ENCODE results near the gene CLIC1. TPM values are rescaled to one million over a fixed set of nuclear protein-coding genes. Genes with fewer than 3 reads are reported as not detected.

CLIC1 gene
- 422 TPM for polyA plus RNA-seq (2013, experiment 1 of 2; ENCODE audit: insufficient read length)
- 411 TPM for polyA plus RNA-seq (2013, experiment 2 of 2; ENCODE audit: insufficient read length)

DNA sequence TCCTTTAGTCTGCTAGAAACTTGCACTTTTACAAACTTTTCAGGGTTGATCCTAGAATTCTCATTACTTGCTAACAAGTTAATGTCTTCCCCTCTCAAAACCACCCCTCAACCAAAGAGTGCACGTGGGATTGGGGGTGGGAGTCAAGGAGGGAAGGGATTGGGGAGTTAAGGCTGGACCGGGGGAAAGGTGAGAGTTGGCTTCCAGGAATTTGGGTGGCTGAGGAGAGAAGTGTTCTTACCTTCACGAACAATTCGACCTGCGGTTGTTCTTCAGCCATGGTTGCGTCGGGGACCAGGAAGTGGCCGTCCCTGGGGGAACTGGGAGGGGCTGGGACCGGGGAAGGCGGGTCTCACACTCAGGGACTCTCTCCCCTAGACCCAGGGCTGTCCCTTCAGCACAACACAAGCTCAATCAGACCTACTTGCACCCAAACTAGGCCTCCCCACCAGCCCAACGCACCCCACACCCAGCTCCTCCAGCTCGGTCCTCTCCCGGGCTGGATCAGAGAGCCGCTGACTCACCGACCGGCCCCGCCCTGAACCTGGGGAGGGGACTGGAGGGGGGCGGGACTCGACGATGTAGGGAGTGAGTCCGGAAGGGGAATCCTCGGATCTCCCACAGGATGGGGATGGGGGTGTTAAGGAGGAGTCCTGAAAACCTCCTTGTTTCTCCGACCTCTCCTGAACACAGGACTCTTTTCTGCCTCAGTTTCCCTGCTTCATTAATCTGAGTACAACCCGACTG is at the start of gene CLIC1:
Gene CLIC1, minus strand, starts transcription at position 510 of the 747 bp plus-strand sequence. Its CDS starts 230 bp downstream, at position 280.
- DNase-seq, result peak; percentile 84

DNA sequence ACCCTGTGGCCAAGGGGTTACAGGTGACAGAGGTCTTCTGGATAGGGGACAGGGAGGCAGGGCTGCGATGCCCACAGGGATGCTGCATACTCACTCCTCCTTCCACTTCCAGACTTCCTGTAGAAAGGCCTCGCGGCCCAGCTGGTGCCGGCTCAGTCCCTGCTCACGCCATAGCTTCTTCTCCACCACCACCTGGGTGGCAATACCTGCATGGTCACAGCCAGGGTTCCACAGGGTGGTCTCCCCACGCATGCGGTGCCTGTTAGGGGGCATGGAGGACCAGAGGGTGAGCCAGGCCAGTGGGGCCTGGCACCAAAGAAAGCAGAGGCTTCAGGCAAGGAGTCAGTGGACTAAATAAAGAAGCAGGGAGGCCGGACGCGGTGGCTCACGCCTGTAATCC is 49.1 kb upstream of the CLIC1 start:
- DNase-seq, result no peak

DNA sequence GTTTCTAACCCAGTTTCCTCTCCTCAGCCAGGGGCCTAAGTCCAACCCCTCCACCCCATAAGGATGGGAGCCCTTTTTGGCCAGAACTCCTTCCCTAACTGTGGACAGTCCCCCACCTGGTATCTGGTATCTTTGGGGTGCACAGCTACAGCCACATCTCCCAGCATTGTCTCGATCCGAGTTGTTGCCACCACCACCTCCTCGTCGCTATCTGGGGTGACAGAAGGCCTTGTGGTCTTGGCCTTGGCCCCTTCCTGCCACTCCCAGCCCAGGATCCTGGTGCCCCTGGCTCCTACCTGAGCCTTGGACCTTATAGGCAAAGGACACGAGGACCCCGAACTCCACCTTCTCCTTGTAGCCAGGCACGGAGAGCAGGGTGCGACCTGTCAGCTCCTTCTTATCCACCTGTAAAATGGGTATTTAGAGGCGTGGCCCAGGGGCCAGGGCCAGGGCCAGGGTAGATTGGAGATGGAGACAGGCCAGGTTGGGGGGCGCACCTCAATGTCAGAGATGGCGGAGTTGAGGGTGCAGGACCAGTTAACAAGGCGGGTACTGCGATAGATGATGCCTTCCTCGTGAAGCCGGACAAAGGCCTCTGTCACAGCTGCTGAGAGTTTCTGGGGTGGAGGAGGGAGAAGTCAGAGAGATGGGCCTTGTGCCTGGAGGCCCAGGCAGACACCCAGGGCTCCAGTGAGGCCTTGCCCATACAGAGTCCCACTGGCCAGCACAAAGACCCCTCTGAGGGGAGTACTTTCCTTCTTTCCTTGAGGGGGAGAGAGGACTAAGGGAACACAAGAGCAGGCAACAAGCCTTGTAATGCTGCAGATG is 48.0 kb upstream of the CLIC1 start:
- no peak for DNase-seq

DNA sequence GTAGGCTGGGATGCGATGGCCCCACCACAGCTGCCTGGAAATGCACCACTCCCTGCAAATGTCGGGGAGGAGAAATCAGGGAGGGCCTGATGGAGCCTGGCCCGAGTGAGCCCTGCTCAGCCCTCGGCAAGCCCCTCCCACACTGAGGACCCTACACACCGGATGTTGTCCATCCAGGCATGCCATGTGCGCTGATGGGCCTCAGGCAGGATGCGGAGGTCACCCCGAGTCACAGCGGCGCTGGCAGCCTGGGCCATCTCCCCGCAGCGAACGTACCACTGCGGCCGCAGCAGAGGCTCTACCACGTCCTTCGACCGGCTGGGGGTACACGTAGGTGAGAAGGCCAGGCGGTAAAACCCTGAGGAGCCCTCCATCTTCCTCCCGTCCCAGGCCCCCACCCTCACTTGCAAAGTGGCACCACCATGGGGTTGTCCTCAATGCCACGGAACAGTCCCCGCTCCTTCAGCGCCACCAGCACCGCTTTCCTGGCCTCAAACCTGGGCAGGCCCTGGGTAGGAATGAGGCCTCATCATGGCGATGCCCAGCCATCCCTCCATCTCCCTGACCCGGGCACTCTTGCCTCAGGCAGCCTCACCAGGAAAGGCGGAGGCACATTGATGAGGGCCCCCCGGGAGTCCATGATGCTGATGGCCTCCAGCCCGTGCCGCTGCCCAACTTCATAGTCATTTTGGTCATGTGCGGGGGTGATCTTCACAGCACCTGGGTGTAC is 46.0 kb upstream of the CLIC1 start:
- no peak for DNase-seq

DNA sequence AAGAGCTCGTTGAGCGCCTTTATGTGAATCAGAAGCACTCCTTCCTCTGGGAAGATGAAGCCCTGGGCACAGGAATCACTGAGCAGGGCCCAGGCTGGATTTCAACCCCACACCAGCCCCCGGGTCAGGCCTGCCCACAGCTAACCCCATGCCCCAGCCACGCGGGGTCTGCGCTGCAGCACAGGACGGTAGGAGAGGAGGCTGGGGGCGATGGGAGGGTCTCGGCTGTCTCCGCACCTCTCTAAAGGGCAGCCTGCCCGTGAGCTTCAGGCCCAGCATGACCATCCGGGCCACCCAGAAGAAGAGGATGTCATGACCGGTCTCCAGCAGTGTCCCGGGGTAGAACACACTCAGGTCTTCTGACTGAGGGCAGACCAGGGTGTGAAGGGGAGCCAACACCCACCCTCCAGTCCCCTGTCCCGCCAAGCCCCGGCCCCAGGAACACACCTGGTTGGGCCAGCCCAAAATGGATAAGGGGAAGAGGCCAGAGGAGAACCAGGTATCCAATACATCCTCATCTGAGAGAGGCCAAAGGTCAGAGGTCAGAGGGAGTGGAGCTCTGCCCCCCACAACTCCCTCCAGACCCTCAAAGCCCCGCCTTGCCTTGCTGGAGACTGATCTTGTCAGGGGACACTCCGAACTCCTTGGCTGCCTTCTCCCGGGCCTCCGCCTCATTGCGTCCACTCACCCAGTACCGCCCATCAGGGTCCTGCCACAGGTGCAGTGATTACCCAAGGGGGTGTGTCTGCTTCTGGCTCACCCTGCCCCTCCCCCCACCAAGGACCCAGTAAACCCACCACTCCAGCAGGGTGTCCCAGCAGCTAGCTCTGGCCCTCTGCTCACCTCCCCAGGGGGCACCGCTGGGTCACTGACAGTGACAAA is 45.2 kb upstream of the CLIC1 start:
- DNase-seq, result no peak

DNA sequence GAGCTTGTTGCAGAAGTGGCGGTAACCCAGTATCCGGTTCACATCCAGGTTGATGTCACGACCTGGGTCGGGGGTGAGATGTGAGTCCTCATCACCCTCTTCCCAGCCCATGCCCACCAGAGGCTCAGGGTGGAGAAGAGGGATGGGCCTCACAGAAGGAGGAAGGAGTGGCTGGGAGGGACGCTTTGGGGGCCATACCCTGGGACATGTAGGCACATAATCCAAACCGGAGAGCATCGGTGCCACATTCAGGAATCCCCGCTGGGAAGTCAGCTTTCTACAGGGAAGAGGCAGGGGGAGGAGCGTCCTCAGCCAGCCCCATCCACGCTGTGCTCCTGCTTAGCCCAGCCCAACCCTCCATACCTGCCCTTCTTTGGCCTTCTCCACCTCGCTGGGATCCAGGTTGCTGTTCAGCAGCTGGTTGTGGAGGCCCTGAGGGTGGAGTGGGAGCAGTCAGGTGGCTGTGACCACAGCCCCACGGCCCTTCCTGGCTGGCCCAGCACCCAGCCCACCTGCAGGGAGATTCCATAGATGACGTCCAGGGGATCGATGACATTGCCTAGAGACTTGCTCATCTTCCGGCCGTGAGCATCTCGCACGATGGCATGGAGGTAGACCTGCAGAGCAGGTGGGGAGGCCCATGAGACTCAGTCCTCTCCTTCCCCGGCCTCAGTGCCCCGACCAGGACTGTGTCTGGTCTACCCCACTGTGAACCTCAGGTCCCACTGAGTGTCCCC is 44.3 kb upstream of the CLIC1 start:
- DNase-seq, result no peak

DNA sequence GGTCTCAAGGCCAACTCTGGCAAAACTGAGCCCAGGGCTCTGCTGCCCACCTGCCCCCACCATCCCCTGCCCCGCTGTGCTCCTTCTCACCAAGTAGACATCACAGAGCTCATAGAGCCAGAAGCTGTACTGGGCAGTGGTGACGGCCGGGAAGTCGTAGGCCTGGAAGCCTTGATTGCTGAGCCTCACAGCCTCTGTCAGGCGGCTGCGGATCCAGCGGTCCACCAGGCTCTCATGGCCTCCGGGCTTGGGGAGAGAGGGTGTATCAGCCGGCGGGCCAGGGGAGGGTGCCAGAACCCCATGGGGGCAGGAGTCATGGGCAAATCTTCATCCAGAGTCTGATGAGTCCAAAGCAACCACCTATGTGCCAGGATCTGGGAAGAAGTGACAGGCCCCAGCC is 43.6 kb upstream of the CLIC1 start:
- DNase-seq, result no peak

DNA sequence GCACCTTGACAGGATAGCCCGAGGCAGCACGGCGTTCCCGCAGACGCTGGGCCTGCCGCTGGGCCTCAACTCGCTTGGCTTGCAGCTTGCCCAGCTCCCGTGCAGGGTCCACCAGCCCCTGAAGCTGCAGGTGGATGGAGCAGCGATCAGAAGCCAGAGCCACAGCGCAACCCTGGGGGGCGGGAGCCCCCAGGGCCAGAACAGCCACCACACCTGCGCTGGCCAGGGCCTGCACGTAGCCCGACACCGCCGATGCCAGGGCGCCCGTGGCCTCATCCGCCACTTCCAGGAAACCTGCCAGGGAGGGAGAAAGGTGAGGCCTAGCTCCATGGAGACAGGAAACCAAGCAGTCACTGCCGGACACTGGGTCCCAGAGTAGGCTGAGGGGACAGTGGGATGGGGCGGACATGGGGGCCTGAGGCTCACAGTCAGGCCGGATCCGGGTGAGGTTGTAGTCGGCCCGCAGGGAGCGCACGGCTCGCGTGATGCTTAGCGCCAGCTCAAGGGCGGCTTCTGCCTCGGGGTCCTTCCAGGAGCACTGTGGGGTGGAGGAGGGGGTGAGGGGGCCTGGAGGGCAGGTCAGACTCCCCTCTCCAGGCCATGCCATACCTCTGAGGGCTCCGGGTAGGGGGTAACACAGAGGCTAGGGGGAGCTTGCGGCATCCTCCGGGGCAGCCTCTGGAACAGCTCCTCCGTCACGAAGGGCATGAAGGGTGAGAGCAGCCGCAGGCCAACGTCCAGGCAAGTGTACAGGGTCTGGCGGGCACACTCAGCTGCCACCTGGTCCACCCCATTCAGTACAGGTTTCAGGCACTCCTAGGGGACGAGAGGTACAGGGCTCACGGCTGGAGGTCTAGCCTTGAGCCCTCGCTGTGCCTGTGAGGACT is 42.9 kb upstream of the CLIC1 start:
- no peak for DNase-seq

DNA sequence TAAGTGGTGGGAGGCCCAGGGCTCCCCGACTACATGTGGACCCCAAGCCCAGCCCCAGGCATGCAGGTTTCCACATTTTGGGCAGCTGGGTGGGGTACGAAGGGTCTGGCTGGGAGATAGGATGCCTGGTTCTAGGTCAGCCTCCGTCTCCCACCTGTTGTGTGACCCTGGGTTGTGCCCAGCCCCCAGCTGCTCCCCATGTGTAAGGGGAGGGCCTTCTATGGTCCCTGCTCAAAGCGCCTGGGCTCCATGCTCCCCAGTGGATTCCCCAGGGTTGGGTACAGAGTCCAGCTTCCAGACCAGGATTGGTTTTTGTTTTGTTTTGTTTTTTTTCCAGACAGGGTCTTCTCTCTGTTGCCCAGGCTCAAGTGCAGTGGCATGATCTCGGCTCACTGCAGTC is 41.9 kb upstream of the CLIC1 start:
- DNase-seq, result no peak

DNA sequence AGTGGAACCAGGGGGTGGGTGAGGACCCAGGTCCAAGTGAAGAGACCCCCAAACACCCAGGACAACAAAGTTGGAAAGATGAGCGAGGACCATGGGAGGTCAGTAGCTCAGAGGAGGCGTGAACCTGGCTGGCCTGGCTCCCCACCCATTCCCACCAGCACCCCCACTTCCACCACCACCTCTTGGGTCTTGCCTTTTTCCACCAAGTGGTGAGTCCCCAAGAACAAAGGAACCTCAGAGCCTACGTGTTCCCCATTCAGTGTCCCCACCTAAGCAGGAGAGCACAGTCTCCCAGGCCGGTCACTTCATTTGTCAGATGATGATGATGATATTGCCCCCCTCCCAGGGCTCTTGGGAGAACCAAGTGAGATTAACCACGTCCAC is 41.3 kb upstream of the CLIC1 start:
- DNase-seq, result no peak

DNA sequence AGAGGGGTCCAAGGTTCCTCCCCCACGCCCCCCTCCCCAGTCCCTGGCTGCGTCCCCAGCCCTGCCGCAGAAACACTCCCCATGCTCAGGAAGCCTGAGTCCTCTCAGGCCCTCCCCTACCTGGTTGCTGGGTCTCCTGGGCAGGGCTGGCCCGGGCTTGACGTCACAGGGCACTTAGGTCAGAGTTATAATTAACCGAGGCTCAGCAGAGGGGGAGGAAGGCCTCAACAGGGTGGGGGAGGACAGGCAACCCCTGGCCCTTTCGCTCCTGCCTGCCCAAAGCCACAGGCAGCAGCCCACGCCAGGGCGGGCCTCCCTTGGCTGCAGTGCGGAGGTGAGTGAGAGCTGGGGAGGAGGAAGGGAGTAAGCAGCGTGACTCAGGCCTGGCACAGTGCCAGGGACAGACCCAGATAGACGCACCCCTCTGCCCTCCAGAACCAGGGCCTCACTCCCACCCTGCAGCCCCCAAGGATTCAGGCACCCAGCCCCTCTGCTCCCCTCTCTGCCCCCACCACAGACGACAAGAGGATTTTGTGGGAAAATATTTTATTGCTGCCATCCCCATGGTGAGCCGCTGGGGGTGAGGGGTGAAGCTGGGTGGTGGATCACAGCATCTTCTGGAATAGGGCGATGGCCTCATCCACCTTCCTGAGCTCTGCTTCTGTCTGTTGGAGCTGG is 40.8 kb upstream of the CLIC1 start, which contains the start of gene VWA7:
Gene VWA7, minus strand, starts transcription at position 340 of the 678 bp plus-strand sequence. CDS start 549 bp downstream, outside the sequence.
- peak; percentile 56 for DNase-seq

DNA sequence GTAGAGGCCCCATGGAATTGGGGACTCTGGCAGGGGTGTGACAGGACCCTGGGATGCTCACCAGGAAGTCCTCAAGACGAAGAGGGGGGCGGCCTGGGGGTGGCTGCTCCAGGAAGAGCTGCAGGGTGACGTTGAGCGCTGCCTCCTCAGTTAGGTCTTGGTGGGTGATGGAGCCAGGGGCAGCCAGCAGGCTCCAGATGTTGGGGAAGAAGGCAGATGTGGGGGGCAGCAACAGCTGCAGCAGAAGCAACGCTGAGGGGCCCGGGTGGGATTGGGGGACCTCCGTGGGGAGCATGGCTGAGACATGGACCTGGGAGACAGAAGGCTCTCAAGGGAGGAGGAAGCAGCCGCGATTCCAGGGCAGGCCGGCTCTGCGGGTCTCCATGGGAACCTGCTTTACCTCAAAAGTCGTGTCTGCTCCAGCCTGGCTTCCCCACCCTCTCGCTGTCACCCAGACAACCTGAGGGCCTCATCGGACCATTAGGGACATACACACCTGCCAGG is 40.2 kb upstream of the CLIC1 start:
- DNase-seq, result no peak

DNA sequence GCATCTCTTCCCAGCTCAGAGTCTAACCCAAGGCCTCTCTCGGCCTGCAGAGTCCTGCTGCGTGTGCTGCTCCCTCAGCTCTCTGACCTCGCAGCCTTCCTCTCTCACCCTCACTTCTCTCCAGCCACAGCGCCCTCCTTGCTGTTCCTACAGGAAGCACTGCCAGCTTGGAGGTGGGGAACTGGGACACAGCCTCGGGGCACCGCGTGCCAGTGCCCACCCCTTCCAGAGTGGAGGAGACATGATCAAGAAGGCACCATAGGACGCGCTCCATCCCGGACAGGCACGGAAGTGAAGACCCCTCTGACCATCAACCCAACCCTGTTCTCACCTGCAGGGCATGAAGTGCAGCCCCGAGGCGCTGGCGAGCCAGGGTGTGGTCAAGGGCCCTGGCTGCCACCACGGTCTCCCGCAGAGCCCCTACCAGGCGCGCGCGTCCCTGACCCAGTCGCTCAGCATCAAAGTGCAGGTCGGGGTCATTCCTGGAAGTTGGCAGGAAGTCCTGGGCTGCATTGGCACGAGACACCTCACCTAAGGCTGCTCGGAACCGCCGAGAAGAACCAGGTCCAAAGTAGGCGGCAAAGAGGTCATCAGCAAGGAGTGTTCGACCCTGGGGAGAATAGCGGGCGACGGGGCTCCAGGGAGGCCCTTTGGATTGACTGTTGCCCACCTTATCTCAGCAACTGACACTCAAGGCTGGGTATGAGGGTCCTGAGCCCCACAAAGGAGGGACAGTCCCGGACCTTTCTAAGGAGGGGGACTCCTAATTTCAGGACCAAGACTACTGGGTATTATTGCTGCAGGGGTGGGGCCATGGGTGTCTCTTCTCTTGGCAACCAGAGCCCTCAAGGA is 39.5 kb upstream of the CLIC1 start:
- DNase-seq, result no peak

DNA sequence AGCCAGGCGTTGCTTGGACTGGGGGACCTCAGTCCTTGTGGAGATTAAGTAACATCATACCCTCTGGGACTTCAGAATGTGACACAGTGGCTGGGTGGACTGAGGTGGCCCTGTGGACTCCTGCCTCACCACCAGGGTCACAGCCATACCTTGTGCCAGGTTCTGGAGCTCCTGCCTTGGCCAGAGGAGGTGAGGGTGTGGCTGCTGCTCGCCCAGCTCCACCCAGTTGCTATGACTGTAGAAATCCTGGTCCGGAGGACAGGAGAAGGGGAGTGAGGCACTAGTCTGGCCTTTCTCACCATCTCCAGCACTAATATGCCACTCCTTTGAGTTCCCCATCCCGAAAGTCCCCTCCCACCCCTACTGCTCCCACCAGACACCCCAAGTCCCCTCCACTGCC is 38.9 kb upstream of the CLIC1 start:
- no peak for DNase-seq

DNA sequence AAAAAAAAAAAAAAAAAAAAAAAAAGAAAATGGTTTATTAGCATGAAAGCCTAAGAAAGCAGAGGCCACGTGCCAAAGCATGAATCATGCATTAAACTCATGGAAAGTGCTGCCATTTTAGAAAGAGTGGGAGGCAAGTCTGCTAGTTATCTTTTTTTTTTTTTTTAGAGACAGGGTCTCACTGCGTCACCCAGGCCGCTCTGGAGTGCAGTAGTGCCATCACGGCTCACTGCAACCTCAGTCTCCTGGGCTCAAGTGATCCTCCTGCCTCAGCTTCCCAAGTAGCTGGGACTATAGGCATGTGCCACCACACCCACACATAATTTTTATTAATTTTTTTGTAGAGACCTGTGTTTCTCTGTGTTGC is 35.6 kb upstream of the CLIC1 start:
- peak; percentile 31 for DNase-seq

DNA sequence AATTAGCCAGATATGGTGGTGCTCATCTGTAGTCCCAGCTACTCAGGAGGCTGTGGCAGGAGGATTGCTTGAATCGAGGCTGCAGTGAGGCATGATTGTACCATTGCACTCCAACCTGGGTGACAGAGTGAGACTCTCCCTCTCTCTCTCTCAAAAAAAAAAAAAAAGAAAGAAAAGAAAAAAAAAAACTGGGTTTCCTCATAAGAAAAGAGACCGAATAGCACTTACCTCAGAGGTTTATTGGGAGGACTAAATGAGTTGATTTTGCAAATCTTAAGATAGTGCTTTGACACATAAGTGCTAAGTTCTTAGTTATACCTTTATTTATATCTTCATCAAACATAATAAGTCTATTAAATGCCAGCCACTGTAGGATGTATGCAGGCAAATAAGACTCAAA is 34.5 kb upstream of the CLIC1 start:
- no peak for DNase-seq

DNA sequence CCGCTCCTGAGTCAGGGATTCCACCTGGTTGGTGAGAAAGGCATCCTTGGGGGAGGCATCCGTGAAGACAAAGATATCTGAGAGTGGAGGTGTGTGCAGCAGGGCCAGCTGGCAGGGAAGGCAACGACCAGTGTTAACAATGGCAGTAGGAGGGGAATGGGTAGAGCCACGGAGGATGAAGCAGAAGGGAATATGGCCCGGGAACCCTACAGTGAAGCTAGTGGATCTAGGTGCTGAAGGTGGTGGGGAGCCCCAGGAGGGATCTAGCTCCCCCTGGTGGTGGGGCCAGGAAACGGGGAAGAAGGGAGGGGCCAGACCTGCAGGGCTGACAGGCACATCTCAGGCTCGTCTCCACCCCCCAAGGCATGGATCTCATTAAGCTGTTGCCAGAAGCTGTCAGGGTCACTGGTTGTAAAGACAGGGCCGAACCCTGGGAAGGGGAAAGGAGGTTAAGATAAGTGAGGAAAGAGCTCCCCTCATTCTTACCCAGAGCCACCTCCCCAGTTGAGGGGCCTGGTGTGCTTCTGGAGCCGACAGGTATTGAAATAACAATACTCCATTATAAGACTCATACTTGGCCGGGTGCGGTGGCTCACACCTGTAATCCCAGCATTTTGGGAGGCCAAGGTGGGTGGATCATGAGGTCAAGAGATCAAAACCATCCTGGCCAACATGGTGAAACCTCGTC is 33.5 kb upstream of the CLIC1 start:
- DNase-seq, result peak; percentile 53
